ENCODE data around the gene PTCSC3. TPM values are rescaled to one million over a fixed set of nuclear protein-coding genes. Genes with fewer than 3 reads are reported as not detected.

PTCSC3 gene
- total and polyA plus RNA-seq, 2 experiments from 2014 or later = not detected

DNA sequence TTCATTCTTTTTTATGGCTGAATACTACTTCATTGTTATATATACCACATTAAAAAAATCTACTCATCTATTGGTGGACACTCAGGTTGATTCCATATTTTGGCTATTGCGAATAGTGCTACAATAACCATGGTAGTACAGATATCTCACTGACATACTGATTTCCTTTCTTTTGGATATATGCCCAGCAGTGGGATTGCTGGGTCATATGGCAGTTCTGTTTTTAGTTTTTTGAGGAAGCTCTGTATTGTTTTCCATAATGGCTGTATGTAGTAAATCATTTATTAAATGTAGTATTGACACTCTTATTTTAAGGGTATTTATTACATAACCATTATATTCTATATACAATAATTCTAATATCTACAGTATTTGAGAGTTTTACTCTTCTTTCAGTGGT lies 43.7 kb downstream of the PTCSC3 start:
- Mint-ChIP-seq H3K27ac (no peak overlapping the region), H3K36me3 (ENCODE audit: low read depth) (no peaks in the 10 kb centered on the region), H3K4me1 (peaks cover 10% of the 10 kb centered on the region), H3K27me3 (ENCODE audit: insufficient read depth, low read depth, poor library complexity) (no peaks in the 10 kb centered on the region), H3K4me3 (no peak overlapping the region), H3K9me3 (no peaks in the 10 kb centered on the region)
- Histone ChIP-seq H2AFZ (no peak overlapping the region), H3K4me3 (no peak overlapping the region), H3K4me1 (ENCODE audit: insufficient read depth) (0 out of 2 replicates have a peak, but pooled peaks cover 6% of the 10 kb centered on the region), H3K9me2 (ENCODE audit: insufficient read depth) (no peaks in the 10 kb centered on the region; the same call in 1 of the 2 replicates), H3K79me2 (replicated peaks; ENCODE audit: insufficient read depth) (no peaks in the 10 kb centered on the region), H4K20me1 (replicated peaks; ENCODE audit: insufficient read depth) (no peaks in the 10 kb centered on the region), H3K27me3 (ENCODE audit: insufficient read depth) (no peaks in the 10 kb centered on the region), H3K36me3 (ENCODE audit: insufficient read depth) (no peaks in the 10 kb centered on the region), H3K4me2 (no peak overlapping the region), H3K27ac (ENCODE audit: low read depth) (no peak overlapping the region), H3F3A (replicated peaks; ENCODE audit: low read depth) (no peaks in the 10 kb centered on the region)
- DNase-seq (ENCODE audit: low spot score) = no peak
- ATAC-seq = no peak
- TF ChIP-seq EZH2phosphoT487 (IDR thresholded peaks at IDR 0.05; ENCODE audit: unreplicated experiment) (no peak), EZH2 (IDR thresholded peaks at IDR 0.05; ENCODE audit: low read depth, unreplicated experiment) (no peak), NANOG (IDR thresholded peaks at IDR 0.05; ENCODE audit: borderline replicate concordance) (no peak), CREB1 (CRISPR knock-in tag; IDR thresholded peaks at IDR 0.05; ENCODE audit: low read depth) (no peak), POLR2AphosphoS5 (IDR thresholded peaks at IDR 0.05; ENCODE audit: low read depth) (no peak), ZNF114 (CRISPR knock-in tag; IDR thresholded peaks at IDR 0.05) (no peak), STAT1 (IDR thresholded peaks at IDR 0.05; ENCODE audit: unreplicated experiment) (no peak), JUNB (IDR thresholded peaks at IDR 0.05; ENCODE audit: unreplicated experiment) (no peak), ZNF331 (CRISPR knock-in tag; IDR thresholded peaks at IDR 0.05; ENCODE audit: low read depth) (no peak)
- TF ChIP-seq, protein P1, sequence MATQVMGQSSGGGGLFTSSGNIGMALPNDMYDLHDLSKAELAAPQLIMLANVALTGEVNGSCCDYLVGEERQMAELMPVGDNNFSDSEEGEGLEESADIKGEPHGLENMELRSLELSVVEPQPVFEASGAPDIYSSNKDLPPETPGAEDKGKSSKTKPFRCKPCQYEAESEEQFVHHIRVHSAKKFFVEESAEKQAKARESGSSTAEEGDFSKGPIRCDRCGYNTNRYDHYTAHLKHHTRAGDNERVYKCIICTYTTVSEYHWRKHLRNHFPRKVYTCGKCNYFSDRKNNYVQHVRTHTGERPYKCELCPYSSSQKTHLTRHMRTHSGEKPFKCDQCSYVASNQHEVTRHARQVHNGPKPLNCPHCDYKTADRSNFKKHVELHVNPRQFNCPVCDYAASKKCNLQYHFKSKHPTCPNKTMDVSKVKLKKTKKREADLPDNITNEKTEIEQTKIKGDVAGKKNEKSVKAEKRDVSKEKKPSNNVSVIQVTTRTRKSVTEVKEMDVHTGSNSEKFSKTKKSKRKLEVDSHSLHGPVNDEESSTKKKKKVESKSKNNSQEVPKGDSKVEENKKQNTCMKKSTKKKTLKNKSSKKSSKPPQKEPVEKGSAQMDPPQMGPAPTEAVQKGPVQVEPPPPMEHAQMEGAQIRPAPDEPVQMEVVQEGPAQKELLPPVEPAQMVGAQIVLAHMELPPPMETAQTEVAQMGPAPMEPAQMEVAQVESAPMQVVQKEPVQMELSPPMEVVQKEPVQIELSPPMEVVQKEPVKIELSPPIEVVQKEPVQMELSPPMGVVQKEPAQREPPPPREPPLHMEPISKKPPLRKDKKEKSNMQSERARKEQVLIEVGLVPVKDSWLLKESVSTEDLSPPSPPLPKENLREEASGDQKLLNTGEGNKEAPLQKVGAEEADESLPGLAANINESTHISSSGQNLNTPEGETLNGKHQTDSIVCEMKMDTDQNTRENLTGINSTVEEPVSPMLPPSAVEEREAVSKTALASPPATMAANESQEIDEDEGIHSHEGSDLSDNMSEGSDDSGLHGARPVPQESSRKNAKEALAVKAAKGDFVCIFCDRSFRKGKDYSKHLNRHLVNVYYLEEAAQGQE (IDR thresholded peaks at IDR 0.05; ENCODE audit: unreplicated experiment) = no peak
- TF ChIP-seq, protein P2, sequence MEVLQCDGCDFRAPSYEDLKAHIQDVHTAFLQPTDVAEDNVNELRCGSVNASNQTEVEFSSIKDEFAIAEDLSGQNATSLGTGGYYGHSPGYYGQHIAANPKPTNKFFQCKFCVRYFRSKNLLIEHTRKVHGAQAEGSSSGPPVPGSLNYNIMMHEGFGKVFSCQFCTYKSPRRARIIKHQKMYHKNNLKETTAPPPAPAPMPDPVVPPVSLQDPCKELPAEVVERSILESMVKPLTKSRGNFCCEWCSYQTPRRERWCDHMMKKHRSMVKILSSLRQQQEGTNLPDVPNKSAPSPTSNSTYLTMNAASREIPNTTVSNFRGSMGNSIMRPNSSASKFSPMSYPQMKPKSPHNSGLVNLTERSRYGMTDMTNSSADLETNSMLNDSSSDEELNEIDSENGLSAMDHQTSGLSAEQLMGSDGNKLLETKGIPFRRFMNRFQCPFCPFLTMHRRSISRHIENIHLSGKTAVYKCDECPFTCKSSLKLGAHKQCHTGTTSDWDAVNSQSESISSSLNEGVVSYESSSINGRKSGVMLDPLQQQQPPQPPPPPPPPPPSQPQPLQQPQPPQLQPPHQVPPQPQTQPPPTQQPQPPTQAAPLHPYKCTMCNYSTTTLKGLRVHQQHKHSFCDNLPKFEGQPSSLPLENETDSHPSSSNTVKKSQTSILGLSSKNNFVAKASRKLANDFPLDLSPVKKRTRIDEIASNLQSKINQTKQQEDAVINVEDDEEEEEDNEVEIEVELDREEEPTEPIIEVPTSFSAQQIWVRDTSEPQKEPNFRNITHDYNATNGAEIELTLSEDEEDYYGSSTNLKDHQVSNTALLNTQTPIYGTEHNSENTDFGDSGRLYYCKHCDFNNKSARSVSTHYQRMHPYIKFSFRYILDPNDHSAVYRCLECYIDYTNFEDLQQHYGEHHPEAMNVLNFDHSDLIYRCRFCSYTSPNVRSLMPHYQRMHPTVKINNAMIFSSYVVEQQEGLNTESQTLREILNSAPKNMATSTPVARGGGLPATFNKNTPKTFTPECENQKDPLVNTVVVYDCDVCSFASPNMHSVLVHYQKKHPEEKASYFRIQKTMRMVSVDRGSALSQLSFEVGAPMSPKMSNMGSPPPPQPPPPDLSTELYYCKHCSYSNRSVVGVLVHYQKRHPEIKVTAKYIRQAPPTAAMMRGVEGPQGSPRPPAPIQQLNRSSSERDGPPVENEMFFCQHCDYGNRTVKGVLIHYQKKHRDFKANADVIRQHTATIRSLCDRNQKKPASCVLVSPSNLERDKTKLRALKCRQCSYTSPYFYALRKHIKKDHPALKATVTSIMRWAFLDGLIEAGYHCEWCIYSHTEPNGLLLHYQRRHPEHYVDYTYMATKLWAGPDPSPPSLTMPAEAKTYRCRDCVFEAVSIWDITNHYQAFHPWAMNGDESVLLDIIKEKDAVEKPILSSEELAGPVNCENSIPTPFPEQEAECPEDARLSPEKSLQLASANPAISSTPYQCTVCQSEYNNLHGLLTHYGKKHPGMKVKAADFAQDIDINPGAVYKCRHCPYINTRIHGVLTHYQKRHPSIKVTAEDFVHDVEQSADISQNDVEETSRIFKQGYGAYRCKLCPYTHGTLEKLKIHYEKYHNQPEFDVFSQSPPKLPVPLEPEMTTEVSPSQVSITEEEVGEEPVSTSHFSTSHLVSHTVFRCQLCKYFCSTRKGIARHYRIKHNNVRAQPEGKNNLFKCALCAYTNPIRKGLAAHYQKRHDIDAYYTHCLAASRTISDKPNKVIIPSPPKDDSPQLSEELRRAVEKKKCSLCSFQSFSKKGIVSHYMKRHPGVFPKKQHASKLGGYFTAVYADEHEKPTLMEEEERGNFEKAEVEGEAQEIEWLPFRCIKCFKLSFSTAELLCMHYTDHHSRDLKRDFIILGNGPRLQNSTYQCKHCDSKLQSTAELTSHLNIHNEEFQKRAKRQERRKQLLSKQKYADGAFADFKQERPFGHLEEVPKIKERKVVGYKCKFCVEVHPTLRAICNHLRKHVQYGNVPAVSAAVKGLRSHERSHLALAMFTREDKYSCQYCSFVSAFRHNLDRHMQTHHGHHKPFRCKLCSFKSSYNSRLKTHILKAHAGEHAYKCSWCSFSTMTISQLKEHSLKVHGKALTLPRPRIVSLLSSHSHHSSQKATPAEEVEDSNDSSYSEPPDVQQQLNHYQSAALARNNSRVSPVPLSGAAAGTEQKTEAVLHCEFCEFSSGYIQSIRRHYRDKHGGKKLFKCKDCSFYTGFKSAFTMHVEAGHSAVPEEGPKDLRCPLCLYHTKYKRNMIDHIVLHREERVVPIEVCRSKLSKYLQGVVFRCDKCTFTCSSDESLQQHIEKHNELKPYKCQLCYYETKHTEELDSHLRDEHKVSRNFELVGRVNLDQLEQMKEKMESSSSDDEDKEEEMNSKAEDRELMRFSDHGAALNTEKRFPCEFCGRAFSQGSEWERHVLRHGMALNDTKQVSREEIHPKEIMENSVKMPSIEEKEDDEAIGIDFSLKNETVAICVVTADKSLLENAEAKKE (CRISPR knock-in tag; IDR thresholded peaks at IDR 0.05) = no peak
- TF ChIP-seq, protein P3, sequence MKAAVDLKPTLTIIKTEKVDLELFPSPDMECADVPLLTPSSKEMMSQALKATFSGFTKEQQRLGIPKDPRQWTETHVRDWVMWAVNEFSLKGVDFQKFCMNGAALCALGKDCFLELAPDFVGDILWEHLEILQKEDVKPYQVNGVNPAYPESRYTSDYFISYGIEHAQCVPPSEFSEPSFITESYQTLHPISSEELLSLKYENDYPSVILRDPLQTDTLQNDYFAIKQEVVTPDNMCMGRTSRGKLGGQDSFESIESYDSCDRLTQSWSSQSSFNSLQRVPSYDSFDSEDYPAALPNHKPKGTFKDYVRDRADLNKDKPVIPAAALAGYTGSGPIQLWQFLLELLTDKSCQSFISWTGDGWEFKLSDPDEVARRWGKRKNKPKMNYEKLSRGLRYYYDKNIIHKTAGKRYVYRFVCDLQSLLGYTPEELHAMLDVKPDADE (IDR thresholded peaks at IDR 0.05) = no peak
- TF ChIP-seq, protein P4, sequence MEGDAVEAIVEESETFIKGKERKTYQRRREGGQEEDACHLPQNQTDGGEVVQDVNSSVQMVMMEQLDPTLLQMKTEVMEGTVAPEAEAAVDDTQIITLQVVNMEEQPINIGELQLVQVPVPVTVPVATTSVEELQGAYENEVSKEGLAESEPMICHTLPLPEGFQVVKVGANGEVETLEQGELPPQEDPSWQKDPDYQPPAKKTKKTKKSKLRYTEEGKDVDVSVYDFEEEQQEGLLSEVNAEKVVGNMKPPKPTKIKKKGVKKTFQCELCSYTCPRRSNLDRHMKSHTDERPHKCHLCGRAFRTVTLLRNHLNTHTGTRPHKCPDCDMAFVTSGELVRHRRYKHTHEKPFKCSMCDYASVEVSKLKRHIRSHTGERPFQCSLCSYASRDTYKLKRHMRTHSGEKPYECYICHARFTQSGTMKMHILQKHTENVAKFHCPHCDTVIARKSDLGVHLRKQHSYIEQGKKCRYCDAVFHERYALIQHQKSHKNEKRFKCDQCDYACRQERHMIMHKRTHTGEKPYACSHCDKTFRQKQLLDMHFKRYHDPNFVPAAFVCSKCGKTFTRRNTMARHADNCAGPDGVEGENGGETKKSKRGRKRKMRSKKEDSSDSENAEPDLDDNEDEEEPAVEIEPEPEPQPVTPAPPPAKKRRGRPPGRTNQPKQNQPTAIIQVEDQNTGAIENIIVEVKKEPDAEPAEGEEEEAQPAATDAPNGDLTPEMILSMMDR (conservative IDR thresholded peaks at IDR 0.05; ENCODE audit: low read depth in 2 of 2) = no peak
